NCI-H82 treated with DMSO at 0.1 percent for 48 hours (cell line): ENCODE data around the gene DGUOK.

Source experiments
- DNase-seq: peaks from one replicate; lab custom pipeline; 2025; ENCODE audit not compliant: unreplicated experiment; lab: John Stamatoyannopoulos, UW

The DGUOK gene

DNA sequence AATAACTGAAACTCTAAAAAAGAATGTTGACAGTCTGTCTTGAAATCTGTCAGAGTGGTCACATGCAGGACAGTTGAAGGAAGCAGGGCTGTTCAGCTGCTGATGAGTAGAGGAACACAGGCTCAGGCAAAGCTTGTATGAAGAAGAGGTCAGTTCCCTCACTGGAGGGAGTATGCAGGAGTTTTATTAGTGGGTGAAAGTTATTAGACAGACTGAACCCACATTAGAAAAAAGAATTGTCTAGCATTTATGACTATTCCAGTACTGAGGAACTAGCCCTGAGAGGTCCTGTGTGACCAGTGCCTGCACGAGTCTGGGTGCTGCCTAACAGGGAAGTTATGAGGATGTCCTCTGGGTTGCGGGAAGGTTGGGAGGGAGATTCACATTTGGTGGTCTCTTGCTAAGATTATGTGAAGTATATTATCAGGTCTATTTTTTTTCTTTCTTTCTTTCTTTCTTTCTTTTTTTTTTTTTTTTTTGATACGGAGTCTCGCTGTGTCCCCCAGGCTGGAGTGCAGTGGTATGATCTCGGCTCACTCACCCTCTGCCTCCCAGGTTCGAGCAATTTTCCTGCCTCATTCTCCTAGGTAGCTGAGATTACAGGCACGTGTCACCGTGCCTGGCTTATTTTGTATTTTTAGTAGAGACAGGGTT is 67.6 kb downstream of the DGUOK start:
- DNase-seq, result no peak

- DNase-seq, result no peak
These were observed 69.1 kb downstream of the DGUOK start for GRCh38 chr2:73995810-73996209.

- no peak for DNase-seq
These were observed 71.1 kb downstream of the DGUOK start for GRCh38 chr2:73997813-73998212.

- DNase-seq, result no peak
These were observed 71.8 kb downstream of the DGUOK start for GRCh38 chr2:73998451-73998850.

DNA sequence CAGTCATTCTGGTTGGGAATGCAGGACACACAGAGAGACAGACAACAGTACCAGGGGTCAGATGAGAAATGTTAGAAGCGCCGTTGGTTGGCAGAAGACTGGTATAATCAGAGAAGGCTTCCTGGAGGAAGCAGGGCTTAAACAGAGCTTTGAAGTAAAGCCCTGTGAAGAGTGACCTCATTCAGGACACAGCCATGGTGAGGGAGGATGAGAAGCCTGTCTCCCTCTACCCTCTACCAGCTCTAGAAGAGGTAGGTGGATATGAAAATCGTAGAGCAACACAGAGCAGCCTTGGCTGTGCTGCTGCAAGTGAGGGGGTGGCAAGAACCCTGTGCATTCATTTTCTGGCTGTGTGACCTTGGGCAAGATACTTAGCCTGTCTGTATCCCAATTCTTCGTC is 72.3 kb downstream of the DGUOK start:
- DNase-seq, result no peak

DNA sequence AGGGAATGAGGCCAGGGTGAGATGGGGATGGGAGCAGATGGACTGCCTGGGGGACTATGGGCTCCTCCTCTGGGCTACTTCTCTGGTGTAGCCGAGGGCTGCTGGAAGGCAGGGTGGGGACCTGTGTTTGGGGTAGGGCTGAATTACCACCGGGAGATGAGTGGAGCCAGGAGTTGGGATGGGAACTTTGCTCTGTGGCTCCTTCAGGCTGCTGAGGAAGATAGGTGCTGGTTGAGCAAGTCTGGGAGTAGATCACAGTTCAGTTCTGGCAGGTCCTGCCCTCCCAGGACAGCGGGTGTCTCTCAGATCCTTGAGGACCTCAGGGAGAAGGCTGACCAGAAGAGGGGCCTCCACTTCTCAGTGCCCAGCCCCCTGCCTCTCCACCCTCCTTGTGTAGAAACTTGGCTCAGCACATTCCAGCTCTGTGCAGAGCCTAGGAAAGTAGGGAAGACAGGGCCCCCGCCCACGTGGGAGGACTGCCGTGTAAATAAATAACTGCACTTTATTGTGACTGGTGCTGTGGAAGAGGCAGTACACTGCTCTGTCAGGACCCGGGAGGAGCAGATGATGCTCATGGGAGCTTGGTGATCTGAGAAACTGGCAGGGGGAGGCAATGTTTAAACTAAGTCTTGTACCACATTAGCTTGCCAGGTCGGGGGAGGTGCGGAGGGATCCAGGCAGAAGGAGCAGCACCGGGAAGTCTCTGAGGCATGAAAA is 73.4 kb downstream of the DGUOK start:
- DNase-seq, result no peak

GRCh38 chr2:74000666-74001065 is 74.0 kb downstream of the DGUOK start:
- DNase-seq, result no peak

DNA sequence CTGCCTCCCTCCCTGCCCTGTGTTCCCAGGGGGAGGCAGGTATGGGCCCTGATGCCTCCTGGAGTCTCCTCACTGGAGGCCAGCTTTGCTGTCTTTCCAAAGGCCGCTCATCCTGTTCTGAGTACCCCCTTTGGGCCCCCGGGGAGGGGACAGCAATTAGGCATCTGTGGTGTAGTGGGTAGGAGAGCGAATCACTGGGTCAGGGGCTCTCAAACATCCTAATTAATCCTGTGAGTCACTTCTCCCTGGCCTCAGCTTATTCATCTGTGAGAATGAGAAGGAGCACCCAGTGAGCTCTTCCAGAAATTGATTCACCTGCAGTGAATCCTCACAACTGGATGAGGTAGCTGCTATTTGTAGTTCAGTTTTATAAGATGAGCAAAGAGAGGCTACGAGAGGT is 74.4 kb downstream of the DGUOK start:
- DNase-seq, result no peak

DNA sequence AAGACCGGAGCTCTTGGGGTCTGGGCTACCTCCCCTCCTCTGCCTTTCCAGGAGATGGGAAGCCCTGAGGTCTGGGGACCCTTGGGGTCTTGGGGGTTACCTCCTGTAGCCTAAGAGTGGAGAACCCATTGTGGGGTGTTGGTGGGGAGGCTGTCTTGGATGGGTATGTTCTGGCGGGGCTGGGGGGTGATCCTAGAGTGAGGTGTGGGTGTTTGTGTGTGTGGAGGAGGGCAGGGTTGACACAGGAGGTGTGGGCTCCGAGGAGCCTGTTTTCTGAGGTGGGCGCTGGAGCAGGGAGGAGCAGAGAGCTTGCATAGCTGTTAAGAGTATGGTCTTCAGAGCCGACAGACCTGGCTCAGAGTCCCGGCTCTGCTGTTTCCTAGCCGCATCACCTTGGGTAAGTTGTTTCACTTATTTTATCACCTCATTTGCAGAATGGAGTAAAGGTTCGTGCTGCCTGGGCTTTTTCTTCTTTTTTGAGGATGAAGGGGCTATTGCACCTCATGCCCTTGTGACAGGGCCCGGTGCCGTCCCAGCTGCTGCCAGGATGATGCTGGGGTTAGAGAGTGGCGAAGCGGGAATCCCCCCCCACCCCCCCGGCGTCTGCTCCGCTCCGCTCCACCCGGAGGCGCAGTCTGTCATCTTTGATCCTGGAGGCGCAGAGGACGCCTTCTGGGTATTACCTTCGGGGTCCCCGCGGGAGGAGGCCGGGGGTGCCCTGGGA is 75.3 kb downstream of the DGUOK start:
- no peak for DNase-seq

DNA sequence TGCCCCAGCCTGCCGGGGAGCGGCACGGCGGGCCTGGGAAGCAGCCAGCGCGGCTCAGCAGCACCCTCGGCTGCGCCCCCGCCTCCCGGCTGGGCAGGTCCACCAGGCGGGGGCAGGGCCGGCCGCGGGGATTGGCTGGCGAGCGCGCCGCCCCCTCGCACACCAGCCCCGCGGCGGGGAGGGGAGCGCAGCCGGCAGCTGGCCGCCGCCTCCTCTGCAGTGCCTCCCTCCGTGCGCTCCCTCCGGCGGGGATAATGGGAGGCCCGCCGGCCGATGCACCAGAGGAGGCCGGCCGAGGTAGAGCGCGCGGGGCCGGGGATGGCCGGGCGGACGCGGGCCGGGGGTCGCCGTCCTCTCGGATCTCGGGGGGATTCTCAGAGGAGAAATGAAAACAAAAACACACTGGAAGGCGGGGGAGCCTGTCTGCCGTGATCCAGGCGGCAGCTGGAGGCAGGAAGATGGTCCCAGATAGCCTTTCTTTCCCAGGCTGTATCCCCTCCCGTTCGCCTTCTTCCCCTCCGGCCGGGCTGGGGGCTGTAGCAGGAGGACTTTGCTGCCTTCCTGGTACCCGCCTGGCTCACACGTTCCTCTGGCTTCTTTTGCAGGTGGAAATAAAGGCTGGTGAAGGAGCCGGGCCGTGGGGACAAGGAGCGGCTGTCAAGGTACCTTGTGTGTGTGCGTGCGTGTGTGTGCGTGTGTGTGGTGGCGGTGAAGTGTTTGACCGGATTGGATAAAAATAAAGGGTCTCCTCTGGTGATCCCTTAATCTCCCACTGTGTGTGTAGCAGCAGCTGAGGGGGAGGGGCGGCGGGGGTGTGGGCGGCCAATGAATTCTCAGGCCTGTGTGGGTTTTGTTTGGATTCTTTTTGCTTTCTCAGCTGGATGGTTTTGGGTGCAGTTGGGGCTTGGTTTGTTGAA is 76.1 kb downstream of the DGUOK start:
- DNase-seq, result peak; percentile 79

- peak; percentile 34 for DNase-seq
These were observed 77.0 kb downstream of the DGUOK start for GRCh38 chr2:74003494-74004211.

- no peak for DNase-seq
These were observed 77.8 kb downstream of the DGUOK start for GRCh38 chr2:74004212-74005182.

DNA sequence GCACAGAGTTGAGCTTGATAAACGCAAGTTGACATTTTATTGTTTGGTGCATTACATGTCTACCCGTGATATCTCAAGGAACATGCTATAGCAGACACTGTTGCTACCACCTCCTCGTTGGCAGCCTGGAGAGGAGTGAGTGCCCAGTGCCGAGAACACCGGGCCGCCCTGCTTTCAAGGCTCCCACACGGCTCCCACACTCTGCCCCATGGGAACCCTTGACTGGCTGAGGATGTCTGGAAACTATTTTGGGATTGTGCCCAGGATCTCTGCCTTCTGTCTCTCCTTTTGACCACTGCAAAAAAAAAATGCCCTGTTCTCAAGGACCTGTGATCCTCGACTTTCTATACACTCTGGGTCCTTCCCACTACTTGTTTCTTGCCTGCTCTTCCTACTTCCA is 79.1 kb downstream of the DGUOK start:
- DNase-seq, result no peak

DNA sequence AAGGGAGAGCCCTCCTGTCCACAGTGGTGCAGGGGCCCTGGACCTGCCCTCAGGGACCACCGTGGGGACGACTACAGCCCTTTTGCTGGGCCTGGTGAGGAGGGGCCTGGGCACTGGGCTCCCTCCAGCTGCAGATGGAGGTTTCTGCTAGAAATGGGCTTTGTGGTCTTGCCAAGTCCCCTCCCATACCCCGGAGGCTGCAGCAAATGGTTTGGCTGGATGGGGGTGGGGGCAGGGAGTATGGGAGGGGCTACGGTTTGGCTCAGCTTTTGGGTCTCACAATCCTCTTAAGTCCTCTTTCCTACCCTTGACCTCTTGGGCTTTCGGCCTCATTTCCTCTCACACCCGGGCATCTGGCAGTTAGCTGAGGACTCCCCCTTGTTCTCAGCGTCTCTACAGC is 79.8 kb downstream of the DGUOK start:
- peak; percentile 94 for DNase-seq

DNA sequence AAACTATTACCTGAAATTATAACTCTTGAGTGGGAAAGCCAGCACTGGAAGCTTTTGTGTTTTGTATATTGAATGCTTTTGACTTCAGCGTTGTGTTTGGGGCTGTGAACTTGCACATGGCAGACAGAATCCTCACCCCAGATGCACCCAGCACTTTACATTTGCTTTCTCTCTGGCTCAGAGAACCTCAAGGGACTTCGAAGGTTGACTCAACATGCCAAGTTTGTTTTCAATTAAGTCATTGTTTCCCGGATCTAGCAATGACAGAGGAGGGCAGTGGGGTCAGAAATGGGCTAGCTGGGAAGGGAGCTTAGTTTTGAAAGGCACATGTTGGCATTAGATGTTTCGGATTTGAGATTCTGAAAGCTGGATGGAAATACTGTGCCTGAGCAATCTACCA is 80.4 kb downstream of the DGUOK start:
- DNase-seq, result no peak

- no peak for DNase-seq
These were observed 81.0 kb downstream of the DGUOK start for GRCh38 chr2:74007711-74008110.
